H9 (cell line): Measurements from ENCODE around the gene FRYL. TPM values are rescaled to one million over a fixed set of nuclear protein-coding genes. Genes with fewer than 3 reads are reported as not detected.
"Not testable (repeated sequence)": the region's sequence is repeated elsewhere in the genome, so short reads cannot be mapped to it uniquely, and the experiment has no call there.

Experiments used
- DNase-seq: peaks from one replicate; pipeline ENCODE4 v3.0.0-alpha.2; 2017
- H2AFZ ChIP-seq: one replicate; pipeline ENCODE4 v1.6.1; 2013; ENCODE audit warnings: mild to moderate bottlenecking, low read length, control low read depth, moderate library complexity
- H2AK5ac ChIP-seq: 2 replicates; pipeline ENCODE4 v1.6.1; 2013; ENCODE audit warnings: low read length, control low read depth, mixed read lengths; ENCODE audit not compliant: insufficient read length
- H2BK120ac ChIP-seq: one replicate; pipeline ENCODE4 v1.6.1; 2013; ENCODE audit warnings: low read depth, mild to moderate bottlenecking, low read length, control low read depth, inconsistent platforms; ENCODE audit not compliant: poor library complexity, severe bottlenecking
- H2BK12ac ChIP-seq: 2 replicates; pipeline ENCODE4 v1.6.1; 2013; ENCODE audit warnings: low read length, control low read depth, mixed read lengths, low read depth; ENCODE audit not compliant: insufficient read length
- H2BK15ac ChIP-seq: 2 replicates; pipeline ENCODE4 v1.6.1; 2013; ENCODE audit warnings: low read depth, low read length, control low read depth
- H2BK20ac ChIP-seq: one replicate; pipeline ENCODE4 v1.6.1; 2013; ENCODE audit warnings: low read depth, mild to moderate bottlenecking, low read length, control low read depth, inconsistent platforms; ENCODE audit not compliant: poor library complexity, severe bottlenecking
- H2BK5ac ChIP-seq: 2 replicates; pipeline ENCODE4 v1.6.1; 2013; ENCODE audit warnings: low read length, control low read depth, mixed read lengths; ENCODE audit not compliant: insufficient read length
- H3K14ac ChIP-seq: 2 replicates; pipeline ENCODE4 v1.6.1; 2013; ENCODE audit warnings: low read length, control low read depth; ENCODE audit not compliant: insufficient read depth
- H3K18ac ChIP-seq: 2 replicates; pipeline ENCODE4 v1.6.1; 2013; ENCODE audit warnings: low read depth, mild to moderate bottlenecking, mixed read lengths, low read length, control low read depth; ENCODE audit not compliant: insufficient read length
- H3K23ac ChIP-seq: 2 replicates; pipeline ENCODE4 v1.6.1; 2013; ENCODE audit warnings: low read length, control low read depth, mixed read lengths, low read depth; ENCODE audit not compliant: insufficient read length
- H3K23me2 ChIP-seq: 2 replicates; pipeline ENCODE4 v1.6.1; 2013; ENCODE audit warnings: low read depth, mild to moderate bottlenecking, mixed read lengths, low read length, control low read depth; ENCODE audit not compliant: insufficient read length, poor library complexity, severe bottlenecking
- H3K27ac ChIP-seq: 2 replicates; pipeline ENCODE4 v1.5.1; 2013; ENCODE audit warnings: low read length, control low read depth, mixed read lengths, low read depth; ENCODE audit not compliant: insufficient read length
- H3K27me3 ChIP-seq: 2 replicates; pipeline ENCODE4 v1.6.1; 2013; ENCODE audit warnings: low read length, control low read depth, inconsistent platforms; ENCODE audit not compliant: insufficient read depth
- H3K4ac ChIP-seq: 2 replicates; pipeline ENCODE4 v1.6.1; 2013; ENCODE audit warnings: low read depth, mild to moderate bottlenecking, control low read depth, inconsistent platforms, low read length, moderate library complexity
- H3K4me1 ChIP-seq: 2 replicates; pipeline ENCODE4 v1.6.1; 2013; ENCODE audit warnings: low read length, control low read depth, inconsistent platforms; ENCODE audit not compliant: insufficient read depth
- H3K4me2 ChIP-seq: 2 replicates; pipeline ENCODE4 v1.6.1; 2013; ENCODE audit warnings: low read length, control low read depth, mixed read lengths; ENCODE audit not compliant: insufficient read length, insufficient read depth
- H3K56ac ChIP-seq: 2 replicates; pipeline ENCODE4 v1.6.1; 2013; ENCODE audit warnings: low read depth, mild to moderate bottlenecking, mixed read lengths, low read length, control low read depth; ENCODE audit not compliant: insufficient read length
- H3K79me1 ChIP-seq: 2 replicates; pipeline ENCODE4 v1.6.1; 2013; ENCODE audit warnings: low read depth, mild to moderate bottlenecking, moderate library complexity, low read length, control low read depth, inconsistent platforms; ENCODE audit not compliant: insufficient read depth, poor library complexity, severe bottlenecking
- H3K79me2 ChIP-seq: 2 replicates; pipeline ENCODE4 v1.6.1; 2013; ENCODE audit warnings: low read length, control low read depth, inconsistent platforms; ENCODE audit not compliant: insufficient read depth
- H3K9ac ChIP-seq: 2 replicates; pipeline ENCODE4 v1.6.1; 2013; ENCODE audit warnings: low read length, control low read depth, mixed read lengths; ENCODE audit not compliant: insufficient read length; ENCODE audit errors: extremely low read depth
- H3K9me3 ChIP-seq: one replicate; pipeline ENCODE4 v1.6.1; 2013; ENCODE audit warnings: low read depth, low read length, inconsistent platforms; ENCODE audit not compliant: control insufficient read depth
- H3T11ph ChIP-seq: one replicate; pipeline ENCODE4 v1.6.1; 2013; ENCODE audit warnings: mild to moderate bottlenecking, low read length, control low read depth, inconsistent platforms
- H4K20me1 ChIP-seq: one replicate; pipeline ENCODE4 v1.6.1; 2013; ENCODE audit not compliant: control insufficient read depth, insufficient read length, insufficient read depth
- H4K5ac ChIP-seq: 2 replicates; pipeline ENCODE4 v1.6.1; 2013; ENCODE audit warnings: low read depth, mild to moderate bottlenecking, mixed read lengths, low read length, control low read depth; ENCODE audit not compliant: insufficient read length
- H4K8ac ChIP-seq: replicated peaks from 2 replicates; pipeline ENCODE4 v1.6.1; 2013; ENCODE audit warnings: low read length, control low read depth, mixed read lengths, low read depth; ENCODE audit not compliant: insufficient read length
- H4K91ac ChIP-seq: 2 replicates; pipeline ENCODE4 v1.6.1; 2013; ENCODE audit warnings: low read depth, mild to moderate bottlenecking, moderate library complexity, mixed read lengths, low read length, control low read depth; ENCODE audit not compliant: insufficient read length
- H3K27ac Mint-ChIP-seq, 3 experiments: 2 replicates in 2 of 3; 3 replicates in 1 of 3; pipeline ENCODE4 v1.8.0; 2020 to 2021; ENCODE audit warnings: mixed read lengths in 3 of 3, mild to moderate bottlenecking in 1 of 3, moderate library complexity in 1 of 3
- H3K27me3 Mint-ChIP-seq: 2 replicates; pipeline ENCODE4 v1.8.0; 2021; ENCODE audit warnings: low read depth, mild to moderate bottlenecking, moderate library complexity, mixed read lengths
- H3K36me3 Mint-ChIP-seq, 3 experiments: 2 replicates in 2 of 3; 3 replicates in 1 of 3; pipeline ENCODE4 v1.8.0; 2020 to 2021; ENCODE audit warnings: low read depth in 3 of 3, mixed read lengths in 3 of 3; ENCODE audit not compliant: insufficient read depth in 1 of 3
- H3K4me1 Mint-ChIP-seq, 2 experiments: 2 replicates each; pipeline ENCODE4 v1.8.0; 2020; ENCODE audit warnings: mixed read lengths in 2 of 2
- H3K4me3 Mint-ChIP-seq, 2 experiments: 2 replicates in 1 of 2; 3 replicates in 1 of 2; pipeline ENCODE4 v1.8.0; 2020 to 2021; ENCODE audit warnings: mild to moderate bottlenecking in 2 of 2, mixed read lengths in 2 of 2, moderate library complexity in 1 of 2
- H3K9me3 Mint-ChIP-seq, 2 experiments: 2 replicates in 1 of 2; 3 replicates in 1 of 2; pipeline ENCODE4 v1.8.0; 2020; ENCODE audit warnings: mild to moderate bottlenecking in 2 of 2, mixed read lengths in 2 of 2, moderate library complexity in 1 of 2
- WGBS: extraction: QIAGEN DNeasy Blood & Tissue Kit; methylation state at CpG from one replicate; pipeline ENCODE4 v1.1.7; 2013; ENCODE audit warnings: missing lambda C conversion rate, low lambda C conversion rate, mixed read lengths; ENCODE audit not compliant: insufficient read length; ENCODE audit errors: extremely low coverage; 5-methylcytosine and 5-hydroxymethylcytosine counted together
- total RNA-seq: library from RNA; stranded (reverse); gene quantifications from 2 replicates; pipeline ENCODE4 v1.2.1, GENCODE V29; 2021
- TF ChIP-seq, protein P1 (sequence below): fragments of 200-600 bp; sonication (generic); conservative IDR thresholded peaks from 3 replicates; pipeline ENCODE4 v1.8.0; 2021; ENCODE audit warnings: antibody characterized with exemption, mild to moderate bottlenecking

FRYL gene
- total RNA-seq, 1 experiment from 2014 or later = 31.5 TPM

DNA sequence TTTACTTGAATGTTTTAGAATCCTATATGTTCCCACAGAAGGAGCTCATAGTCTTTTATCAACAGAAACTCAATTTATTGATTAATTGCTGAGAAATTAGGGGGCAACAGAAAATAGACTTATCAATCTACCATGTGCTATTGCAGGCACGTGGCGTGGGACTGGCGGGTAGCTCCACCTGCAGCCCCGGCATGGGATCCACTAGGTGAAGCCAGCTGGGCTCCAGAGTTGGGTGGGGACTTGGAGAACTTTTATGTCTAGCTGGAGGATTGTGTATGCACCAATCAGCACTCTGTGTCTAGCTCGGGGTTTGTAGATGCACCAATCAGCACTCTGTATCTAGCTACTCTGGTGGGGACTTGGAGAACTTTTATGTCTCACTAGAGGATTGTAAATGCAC is 47.5 kb upstream of the FRYL start:
- H3K27me3 ChIP-seq = no peaks in the 10 kb centered on the region
- H2AFZ ChIP-seq = no peak overlapping the region
- H3K4me2 ChIP-seq = no peak overlapping the region
- no peak overlapping the region for H4K91ac ChIP-seq
- H3K27ac ChIP-seq = no peak overlapping the region
- Mint-ChIP-seq H3K9me3 (no peaks in the 10 kb centered on the region; a peak in 3 of 5 replicates), H3K4me1 (peaks cover 7 to 17% of the 10 kb centered on the region in 2 experiments), H3K27ac (no peak overlapping the region), H3K4me3 (no peak overlapping the region; a peak in 1 of 5 replicates), H3K27me3 (no peaks in the 10 kb centered on the region), H3K36me3 (peaks cover 5 to 12% (median 8%) of the 10 kb centered on the region in 3 experiments; a peak in 3 of 7 replicates)
- no CpG with 5 or more reads among the region's 5 CpGs for WGBS
- H3K79me1 ChIP-seq = no peaks in the 10 kb centered on the region
- H3K14ac ChIP-seq = no peak overlapping the region
- H4K8ac ChIP-seq = no peak overlapping the region
- TF ChIP-seq, protein P1, sequence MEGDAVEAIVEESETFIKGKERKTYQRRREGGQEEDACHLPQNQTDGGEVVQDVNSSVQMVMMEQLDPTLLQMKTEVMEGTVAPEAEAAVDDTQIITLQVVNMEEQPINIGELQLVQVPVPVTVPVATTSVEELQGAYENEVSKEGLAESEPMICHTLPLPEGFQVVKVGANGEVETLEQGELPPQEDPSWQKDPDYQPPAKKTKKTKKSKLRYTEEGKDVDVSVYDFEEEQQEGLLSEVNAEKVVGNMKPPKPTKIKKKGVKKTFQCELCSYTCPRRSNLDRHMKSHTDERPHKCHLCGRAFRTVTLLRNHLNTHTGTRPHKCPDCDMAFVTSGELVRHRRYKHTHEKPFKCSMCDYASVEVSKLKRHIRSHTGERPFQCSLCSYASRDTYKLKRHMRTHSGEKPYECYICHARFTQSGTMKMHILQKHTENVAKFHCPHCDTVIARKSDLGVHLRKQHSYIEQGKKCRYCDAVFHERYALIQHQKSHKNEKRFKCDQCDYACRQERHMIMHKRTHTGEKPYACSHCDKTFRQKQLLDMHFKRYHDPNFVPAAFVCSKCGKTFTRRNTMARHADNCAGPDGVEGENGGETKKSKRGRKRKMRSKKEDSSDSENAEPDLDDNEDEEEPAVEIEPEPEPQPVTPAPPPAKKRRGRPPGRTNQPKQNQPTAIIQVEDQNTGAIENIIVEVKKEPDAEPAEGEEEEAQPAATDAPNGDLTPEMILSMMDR = no peak
- H3K23me2 ChIP-seq = no peaks in the 10 kb centered on the region
- peaks cover 5% of the 10 kb centered on the region for H3K4me1 ChIP-seq
- H3K18ac ChIP-seq = no peak overlapping the region
- no peaks in the 10 kb centered on the region for H4K20me1 ChIP-seq
- peaks cover 9% of the 10 kb centered on the region; the same call in 1 of the 2 replicates for H3K79me2 ChIP-seq
- H2BK120ac ChIP-seq = no peak overlapping the region
- H3K9me3 ChIP-seq = no peaks in the 10 kb centered on the region
- H3K9ac ChIP-seq = no peak overlapping the region
- H3K23ac ChIP-seq = no peak overlapping the region
- no peak overlapping the region for H2AK5ac ChIP-seq
- H3K4ac ChIP-seq = no peak overlapping the region
- H2BK20ac ChIP-seq = no peak overlapping the region
- no peak overlapping the region for H3T11ph ChIP-seq
- no peak overlapping the region for H3K56ac ChIP-seq
- H4K5ac ChIP-seq = no peak overlapping the region
- no peak overlapping the region for H2BK12ac ChIP-seq
- H2BK15ac ChIP-seq = no peak overlapping the region
- H2BK5ac ChIP-seq = no peak overlapping the region
- no peak for DNase-seq

DNA sequence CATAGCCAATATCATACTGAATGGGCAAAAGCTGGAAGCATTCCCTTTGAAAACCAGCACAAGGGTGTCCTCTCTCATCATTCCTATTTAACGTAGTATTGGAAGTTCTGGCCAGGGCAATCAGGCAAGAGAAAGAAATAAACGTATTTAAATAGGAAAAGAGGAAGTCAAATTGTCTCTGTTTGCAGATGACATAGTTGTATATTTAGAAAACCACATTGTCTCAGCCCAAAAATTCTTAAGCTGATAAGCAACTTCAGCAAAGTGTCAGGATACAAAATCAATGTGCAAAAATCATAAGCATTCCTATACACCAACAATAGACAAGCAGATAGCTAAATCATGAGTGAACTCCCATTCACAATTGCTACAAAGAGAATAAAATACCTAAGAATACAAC is 41.4 kb upstream of the FRYL start:
- not testable (repeated sequence) for H2BK15ac ChIP-seq, H2AFZ ChIP-seq, H3K14ac ChIP-seq, H4K5ac ChIP-seq, H3K4me1 ChIP-seq, H3K56ac ChIP-seq, H3K27me3 Mint-ChIP-seq, H2AK5ac ChIP-seq, H4K20me1 ChIP-seq, H3K4me3 Mint-ChIP-seq, H3K9ac ChIP-seq, H3K9me3 Mint-ChIP-seq, H3K4me2 ChIP-seq, H2BK5ac ChIP-seq, H3K27ac Mint-ChIP-seq, H4K8ac ChIP-seq, H3K79me2 ChIP-seq, DNase-seq, H3K4ac ChIP-seq, H2BK120ac ChIP-seq, H3T11ph ChIP-seq, H3K36me3 Mint-ChIP-seq, H3K79me1 ChIP-seq, H2BK20ac ChIP-seq, H3K27ac ChIP-seq, H3K23ac ChIP-seq, H3K23me2 ChIP-seq, H3K27me3 ChIP-seq, H3K9me3 ChIP-seq, H2BK12ac ChIP-seq, H3K18ac ChIP-seq, H4K91ac ChIP-seq, H3K4me1 Mint-ChIP-seq
- no CpG with 5 or more reads among the region's 2 CpGs for WGBS
